GM18507 (cell line): ENCODE measurements around the gene ARHGEF4.
"Not testable (repeated sequence)": the region's sequence is repeated elsewhere in the genome, so short reads cannot be mapped to it uniquely, and the experiment has no call there.

Experiments used
- DNase-seq: peaks from one replicate; pipeline ENCODE4 v3.0.0; 2011; ENCODE audit warnings: low read depth; ENCODE audit not compliant: insufficient read length; ENCODE audit errors: extremely low spot score
- FAIRE-seq: peaks from 2 replicates; lab custom pipeline; 2011; peaks lifted over from hg19 to GRCh38; lab: Jason Lieb, UNC

The ARHGEF4 gene

GRCh38 chr2:130991446-130991845 is 154.7 kb downstream of the ARHGEF4 start:
- DNase-seq, FAIRE-seq: not testable (repeated sequence)

- FAIRE-seq, DNase-seq: not testable (repeated sequence)
Observed at GRCh38 chr2:130992003-130992402, 155.3 kb downstream of the ARHGEF4 start.

GRCh38 chr2:130996691-130997090 is 160.0 kb downstream of the ARHGEF4 start:
- FAIRE-seq = no peak
- DNase-seq = no peak

GRCh38 chr2:130997198-130997597 is 160.5 kb downstream of the ARHGEF4 start:
- FAIRE-seq = no peak

GRCh38 chr2:130998561-130998960 is 161.8 kb downstream of the ARHGEF4 start:
- DNase-seq (no peak), FAIRE-seq (no peak)

More at GRCh38 chr2:130997198-130997597, 160.5 kb downstream of the ARHGEF4 start:
- DNase-seq = no peak

- FAIRE-seq (no peak), DNase-seq (no peak)
Observed at GRCh38 chr2:131004446-131005209, 167.9 kb downstream of the ARHGEF4 start.

- FAIRE-seq (no peak), DNase-seq (no peak)
Observed at GRCh38 chr2:131005216-131005935, 168.7 kb downstream of the ARHGEF4 start.

- DNase-seq (no peak), FAIRE-seq (no peak)
Observed at GRCh38 chr2:131006561-131006960, 169.8 kb downstream of the ARHGEF4 start.

- DNase-seq (no peak), FAIRE-seq (no peak)
Observed at GRCh38 chr2:131008967-131009366, 172.3 kb downstream of the ARHGEF4 start.

GRCh38 chr2:131009713-131010475 is 173.2 kb downstream of the ARHGEF4 start:
- no peak for FAIRE-seq
- no peak for DNase-seq

- FAIRE-seq = no peak
- no peak for DNase-seq
Observed at GRCh38 chr2:131010566-131010965, 173.9 kb downstream of the ARHGEF4 start.

GRCh38 chr2:131011486-131011885 is 174.8 kb downstream of the ARHGEF4 start:
- DNase-seq (no peak), FAIRE-seq (no peak)

- DNase-seq (no peak), FAIRE-seq (no peak)
Observed at GRCh38 chr2:131014141-131014540, 177.4 kb downstream of the ARHGEF4 start.

GRCh38 chr2:131015764-131016163 is 179.1 kb downstream of the ARHGEF4 start:
- no peak for DNase-seq
- FAIRE-seq = no peak

- FAIRE-seq = no peak
Observed at GRCh38 chr2:131016826-131017741, 180.4 kb downstream of the ARHGEF4 start.

GRCh38 chr2:131022731-131023130 is 186.0 kb downstream of the ARHGEF4 start:
- no peak for FAIRE-seq
- no peak for DNase-seq

More at GRCh38 chr2:131016826-131017741, 180.4 kb downstream of the ARHGEF4 start:
- no peak for DNase-seq

- no peak for FAIRE-seq
- no peak for DNase-seq
Observed at GRCh38 chr2:131023758-131024157, 187.0 kb downstream of the ARHGEF4 start.

GRCh38 chr2:131026919-131027318 is 190.2 kb downstream of the ARHGEF4 start:
- FAIRE-seq (no peak), DNase-seq (no peak)
